ENCODE measurements around the gene HOXA9.

The HOXA9 gene

GRCh38 chr7:27167916-27168264, 2.6 kb upstream of the HOXA9 start:
- TF ChIP-seq, protein P1, sequence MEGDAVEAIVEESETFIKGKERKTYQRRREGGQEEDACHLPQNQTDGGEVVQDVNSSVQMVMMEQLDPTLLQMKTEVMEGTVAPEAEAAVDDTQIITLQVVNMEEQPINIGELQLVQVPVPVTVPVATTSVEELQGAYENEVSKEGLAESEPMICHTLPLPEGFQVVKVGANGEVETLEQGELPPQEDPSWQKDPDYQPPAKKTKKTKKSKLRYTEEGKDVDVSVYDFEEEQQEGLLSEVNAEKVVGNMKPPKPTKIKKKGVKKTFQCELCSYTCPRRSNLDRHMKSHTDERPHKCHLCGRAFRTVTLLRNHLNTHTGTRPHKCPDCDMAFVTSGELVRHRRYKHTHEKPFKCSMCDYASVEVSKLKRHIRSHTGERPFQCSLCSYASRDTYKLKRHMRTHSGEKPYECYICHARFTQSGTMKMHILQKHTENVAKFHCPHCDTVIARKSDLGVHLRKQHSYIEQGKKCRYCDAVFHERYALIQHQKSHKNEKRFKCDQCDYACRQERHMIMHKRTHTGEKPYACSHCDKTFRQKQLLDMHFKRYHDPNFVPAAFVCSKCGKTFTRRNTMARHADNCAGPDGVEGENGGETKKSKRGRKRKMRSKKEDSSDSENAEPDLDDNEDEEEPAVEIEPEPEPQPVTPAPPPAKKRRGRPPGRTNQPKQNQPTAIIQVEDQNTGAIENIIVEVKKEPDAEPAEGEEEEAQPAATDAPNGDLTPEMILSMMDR (conservative IDR thresholded peaks at IDR 0.05), result no peak
- peak overlapping the region; percentile 99 for H3K27ac ChIP-seq

DNA sequence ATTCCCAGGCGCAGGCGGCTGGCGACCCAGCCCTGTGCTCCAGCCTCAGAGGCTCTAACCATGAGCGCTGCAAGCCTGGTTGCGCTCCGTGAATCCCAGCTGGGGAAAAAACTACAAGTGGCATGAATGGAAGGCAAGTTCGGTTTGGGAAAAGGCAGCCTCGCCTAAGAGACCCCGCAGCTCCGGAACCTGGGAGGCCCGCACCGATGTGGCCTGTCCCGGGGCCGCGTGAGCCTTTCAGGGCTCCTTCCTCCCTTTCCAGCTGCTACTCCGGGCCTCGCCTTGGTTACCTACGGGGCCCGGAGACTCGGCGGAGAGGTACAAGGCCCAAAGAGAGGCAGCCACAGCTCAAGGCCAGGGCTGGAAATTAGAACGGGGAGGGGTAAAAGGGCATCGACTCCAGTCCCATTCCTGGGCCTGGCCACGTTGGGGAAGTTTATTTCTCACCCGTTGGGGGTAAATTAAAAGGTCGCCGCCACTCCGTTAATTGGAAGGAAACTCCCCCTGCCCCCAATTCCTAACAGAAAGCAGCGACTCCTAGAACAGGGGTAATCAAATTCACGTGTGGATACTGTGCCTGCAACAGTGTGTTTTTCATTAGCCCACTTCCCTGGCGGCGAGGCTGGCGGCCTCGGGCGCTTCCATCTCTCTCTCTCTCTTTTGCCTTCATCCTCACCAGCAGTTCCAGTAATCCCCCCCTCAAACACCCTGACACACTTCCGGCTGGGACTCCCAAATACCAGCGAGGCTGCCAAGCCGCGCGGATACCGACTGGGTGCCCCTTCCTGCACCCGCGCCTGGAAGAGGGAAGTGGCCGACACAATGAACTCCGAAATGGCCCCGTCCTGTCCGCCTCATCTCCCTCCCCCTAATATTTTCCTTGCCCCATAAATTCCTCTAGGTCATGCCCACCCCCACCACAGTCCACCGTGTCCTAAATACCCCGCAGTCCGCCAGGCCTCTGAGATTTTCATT, 1.5 kb upstream of the HOXA9 start:
- H3K27ac ChIP-seq, result peak overlapping the region; percentile 99
- TF ChIP-seq, protein P1 (conservative IDR thresholded peaks at IDR 0.05), result no peak

DNA sequence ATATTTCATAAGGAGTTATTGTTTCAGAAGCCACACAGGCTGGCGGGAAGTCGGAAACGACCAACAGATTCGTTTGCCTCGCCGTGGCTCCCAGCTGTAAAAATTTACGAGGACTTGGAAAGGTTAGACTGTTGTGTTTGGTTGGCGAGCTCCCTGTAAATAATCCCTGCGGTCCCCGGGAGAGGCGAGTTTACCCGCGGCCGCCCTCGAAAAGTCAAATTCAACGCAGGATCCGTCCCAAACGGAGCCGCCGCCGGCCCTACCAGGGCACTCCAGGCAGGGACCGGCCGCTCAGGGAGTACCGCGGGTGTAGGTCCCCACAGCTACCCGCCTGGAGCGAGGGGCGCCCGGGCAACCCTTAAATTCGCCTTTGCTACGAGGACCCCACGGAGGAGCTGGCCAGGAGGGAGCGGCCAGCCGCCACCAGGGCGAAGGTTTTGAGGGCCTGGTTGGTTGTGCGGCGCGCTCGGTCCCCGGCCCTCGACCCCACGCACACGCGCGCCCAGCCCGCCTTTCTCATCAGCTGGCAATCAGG, 726 bp upstream of the HOXA9 start:
- H3K27ac ChIP-seq, result peak overlapping the region; percentile 99
- TF ChIP-seq, protein P1 (conservative IDR thresholded peaks at IDR 0.05), result no peak

DNA sequence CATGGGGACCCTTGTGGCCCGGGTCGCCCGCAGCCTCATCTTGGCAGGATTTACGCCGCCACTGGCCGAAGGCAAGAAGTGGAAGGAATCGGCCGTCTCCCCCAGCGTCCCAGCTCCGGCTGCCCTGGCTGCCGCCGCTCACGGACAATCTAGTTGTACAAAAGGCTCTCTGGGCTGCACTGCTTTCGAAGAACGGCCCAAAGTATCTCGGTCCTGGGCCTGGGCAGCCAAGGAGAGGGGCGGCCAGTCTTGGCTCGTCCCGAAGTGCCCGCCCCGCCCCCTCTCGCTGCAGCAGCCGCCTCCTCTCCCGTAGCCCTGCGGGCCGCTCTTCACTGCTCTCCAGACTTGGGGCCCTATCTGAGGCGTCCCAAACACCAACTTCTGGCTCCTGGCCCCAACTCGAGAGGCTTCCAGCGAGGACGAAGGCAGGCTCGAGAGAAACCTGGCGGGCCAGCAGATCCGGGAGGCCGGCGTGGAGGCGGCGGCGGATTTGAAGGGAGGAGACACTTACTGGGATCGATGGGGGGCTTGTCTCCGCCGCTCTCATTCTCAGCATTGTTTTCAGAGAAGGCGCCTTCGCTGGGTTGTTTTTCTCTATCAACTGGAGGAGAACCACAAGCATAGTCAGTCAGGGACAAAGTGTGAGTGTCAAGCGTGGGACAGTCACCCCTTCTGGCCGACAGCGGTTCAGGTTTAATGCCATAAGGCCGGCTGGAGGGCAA, 809 bp downstream of the HOXA9 start:
- TF ChIP-seq, protein P1 (conservative IDR thresholded peaks at IDR 0.05), result peak; percentile 42
- H3K27ac ChIP-seq, result peak overlapping the region; percentile 99

DNA sequence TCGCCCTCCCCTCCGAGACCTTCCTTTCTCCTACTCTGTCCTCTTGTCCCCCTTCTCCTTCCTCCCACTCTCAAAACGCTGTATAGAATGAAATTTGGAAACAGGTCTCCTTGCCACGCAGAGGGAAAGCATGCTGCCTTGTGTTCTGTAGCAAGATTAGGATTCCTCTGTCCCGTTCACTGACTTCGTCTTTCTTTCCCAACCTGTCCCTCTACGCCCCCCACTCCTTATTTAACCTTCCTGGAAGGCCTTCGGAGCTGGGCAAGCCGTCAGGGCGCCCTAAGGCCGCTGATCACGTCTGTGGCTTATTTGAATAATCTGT, 1.3 kb downstream of the HOXA9 start:
- H3K27ac ChIP-seq, result peak overlapping the region; percentile 99
- TF ChIP-seq, protein P1 (conservative IDR thresholded peaks at IDR 0.05), result no peak

DNA sequence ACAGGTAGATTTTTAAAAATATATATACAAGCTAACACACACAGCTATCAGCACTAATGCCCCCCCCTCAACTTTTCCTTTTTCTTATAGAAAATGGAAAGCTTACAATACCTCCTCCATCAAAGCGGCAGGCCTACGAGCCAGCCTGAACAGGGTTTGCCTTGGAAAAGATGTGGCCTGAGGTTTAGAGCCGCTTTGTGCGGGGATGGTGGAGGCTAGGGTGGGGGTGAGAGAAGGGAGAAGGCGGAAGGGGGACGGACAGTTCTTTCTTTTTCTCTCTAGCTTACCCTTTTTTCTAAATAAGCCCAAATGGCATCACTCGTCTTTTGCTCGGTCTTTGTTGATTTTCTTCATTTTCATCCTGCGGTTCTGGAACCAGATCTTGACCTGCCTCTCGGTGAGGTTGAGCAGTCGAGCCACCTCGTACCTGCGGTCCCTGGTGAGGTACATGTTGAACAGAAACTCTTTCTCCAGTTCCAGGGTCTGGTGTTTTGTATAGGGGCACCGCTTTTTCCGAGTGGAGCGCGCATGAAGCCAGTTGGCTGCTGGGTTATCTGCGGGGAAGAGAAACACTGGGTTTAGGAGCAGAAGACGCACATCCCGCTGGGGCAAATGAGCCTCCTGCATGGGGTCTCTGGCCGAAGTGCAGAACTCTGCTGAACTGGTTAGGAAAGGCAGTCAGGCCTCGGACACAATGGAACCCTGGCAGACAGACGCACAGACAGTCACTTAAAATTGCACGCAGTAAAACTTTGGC, 1.9 kb downstream of the HOXA9 start:
- TF ChIP-seq, protein P1 (conservative IDR thresholded peaks at IDR 0.05), result no peak
- H3K27ac ChIP-seq, result peak overlapping the region; percentile 99
